GDM1 (cell line): Measurements from ENCODE around the gene FOXD4L4.
"Not testable (repeated sequence)": the region's sequence is repeated elsewhere in the genome, so short reads cannot be mapped to it uniquely, and the experiment has no call there.

Experiments used
- DNase-seq: peaks from one replicate; lab custom pipeline; 2025; lab: John Stamatoyannopoulos, UW

The FOXD4L4 gene

GRCh38 chr9:65737096-65737564, at the start of gene FOXD4L4:
FOXD4L4 (plus strand) TSS chr9:65737146; CDS start chr9:65737146, 0 bp downstream.
- not testable (repeated sequence) for DNase-seq

- not testable (repeated sequence) for DNase-seq
Observed at GRCh38 chr9:65703550-65703949, 33.4 kb upstream of the FOXD4L4 start.

- DNase-seq: not testable (repeated sequence)
Observed at GRCh38 chr9:65714445-65714844, 22.5 kb upstream of the FOXD4L4 start.

- not testable (repeated sequence) for DNase-seq
Observed at GRCh38 chr9:65738133-65738532, 1.2 kb downstream of the FOXD4L4 start.
